NCI-H345 treated with DMSO at 0.1 percent for 48 hours (cell line): ENCODE results near the gene ADGRB3.
"Not testable (repeated sequence)": the region's sequence is repeated elsewhere in the genome, so short reads cannot be mapped to it uniquely, and the experiment has no call there.

Experiments
- DNase-seq: peaks from one replicate; lab custom pipeline; 2025; ENCODE audit not compliant: unreplicated experiment; lab: John Stamatoyannopoulos, UW

Gene ADGRB3

GRCh38 chr6:68737061-68737460 lies 102.0 kb downstream of the ADGRB3 start:
- DNase-seq = no peak

- no peak for DNase-seq
Observed at GRCh38 chr6:68738039-68738438, 103.0 kb downstream of the ADGRB3 start.

- DNase-seq = no peak
Observed at GRCh38 chr6:68740828-68741500, 105.9 kb downstream of the ADGRB3 start.

- no peak for DNase-seq
Observed at GRCh38 chr6:68741501-68742386, 106.7 kb downstream of the ADGRB3 start.

GRCh38 chr6:68743099-68743498 lies 108.0 kb downstream of the ADGRB3 start:
- no peak for DNase-seq

- not testable (repeated sequence) for DNase-seq
Observed at GRCh38 chr6:68744376-68744775, 109.3 kb downstream of the ADGRB3 start.

- no peak for DNase-seq
Observed at GRCh38 chr6:68746376-68746775, 111.3 kb downstream of the ADGRB3 start.

GRCh38 chr6:68747110-68747790 lies 112.2 kb downstream of the ADGRB3 start:
- DNase-seq = no peak

GRCh38 chr6:68747832-68748231 lies 112.8 kb downstream of the ADGRB3 start:
- DNase-seq = not testable (repeated sequence)

- no peak for DNase-seq
Observed at GRCh38 chr6:68754681-68755213, 119.7 kb downstream of the ADGRB3 start.

GRCh38 chr6:68756454-68757375 lies 121.6 kb downstream of the ADGRB3 start:
- DNase-seq = no peak

- DNase-seq = no peak
Observed at GRCh38 chr6:68757821-68758220, 122.7 kb downstream of the ADGRB3 start.

GRCh38 chr6:68758559-68758958 lies 123.5 kb downstream of the ADGRB3 start:
- DNase-seq = no peak

- DNase-seq = no peak
Observed at GRCh38 chr6:68760485-68760884, 125.4 kb downstream of the ADGRB3 start.

- DNase-seq = no peak
Observed at GRCh38 chr6:68760941-68761676, 126.0 kb downstream of the ADGRB3 start.

GRCh38 chr6:68761985-68762384 lies 126.9 kb downstream of the ADGRB3 start:
- no peak for DNase-seq

- no peak for DNase-seq
Observed at GRCh38 chr6:68771426-68771825, 136.3 kb downstream of the ADGRB3 start.

GRCh38 chr6:68774843-68775242 lies 139.8 kb downstream of the ADGRB3 start:
- no peak for DNase-seq

- no peak for DNase-seq
Observed at GRCh38 chr6:68776354-68776753, 141.3 kb downstream of the ADGRB3 start.

GRCh38 chr6:68777956-68778355 lies 142.9 kb downstream of the ADGRB3 start:
- DNase-seq = peak; percentile 87
